Measurements from ENCODE around the gene MRPS24. TPM values are rescaled to one million over a fixed set of nuclear protein-coding genes. Genes with fewer than 3 reads are reported as not detected.

Gene MRPS24
- total RNA-seq, 2 experiments from 2014 or later, result 127 to 130 TPM

- H3K27ac Mint-ChIP-seq, result no peak overlapping the region
- peaks cover 32% of the 10 kb centered on the region for H3K4me1 Mint-ChIP-seq (ENCODE audit: low read depth)
- DNase-seq, result no peak
- intact Hi-C loops (cut with micrococcal nuclease), result no loop called here
- H3K36me3 Mint-ChIP-seq (ENCODE audit: low read depth), result peaks cover 6% of the 10 kb centered on the region
- no peaks in the 10 kb centered on the region for H3K9me3 Mint-ChIP-seq
- ATAC-seq, result no peak
- H3K4me3 Mint-ChIP-seq, result no peak overlapping the region
- CTCF ChIA-PET, result interaction anchor here (1.0 kb wide), 1 partner anchor 12 kb away, joined by 3 read pairs; no protein-coding TSS in a partner anchor
- no peak for TF ChIP-seq CTCF (IDR thresholded peaks at IDR 0.05)
- H3K27me3 Mint-ChIP-seq, result no peaks in the 10 kb centered on the region
- POLR2A ChIA-PET, result interaction anchor here (1.6 kb wide), 1 partner anchor 14 kb away, joined by 5 read pairs; no protein-coding TSS in a partner anchor
Measured at GRCh38 chr7:43895847-43896415, 26.6 kb upstream of the MRPS24 start.

GRCh38 chr7:43891069-43891955 is 22.0 kb upstream of the MRPS24 start:
- intact Hi-C loops (cut with micrococcal nuclease), result no loop called here
- no peak for ATAC-seq
- no peak for DNase-seq
- H3K4me1 Mint-ChIP-seq (ENCODE audit: low read depth), result peaks cover 40% of the 10 kb centered on the region
- no peaks in the 10 kb centered on the region for H3K27me3 Mint-ChIP-seq
- no peak overlapping the region for H3K4me3 Mint-ChIP-seq
- CTCF ChIA-PET, result interaction anchor here (0.7 kb wide), 1 partner anchor 447 kb away, joined by 3 read pairs; no protein-coding TSS in a partner anchor
- H3K9me3 Mint-ChIP-seq, result no peaks in the 10 kb centered on the region
- peaks cover 7% of the 10 kb centered on the region for H3K36me3 Mint-ChIP-seq (ENCODE audit: low read depth)
- TF ChIP-seq CTCF (IDR thresholded peaks at IDR 0.05), result no peak
- no peak overlapping the region for H3K27ac Mint-ChIP-seq
- POLR2A ChIA-PET, result interaction anchor here (0.6 to 1.2 kb wide), 2 partner anchors 13 to 241 kb away, joined by 3 read pairs; no protein-coding TSS in a partner anchor

GRCh38 chr7:43890468-43890867 is 21.2 kb upstream of the MRPS24 start:
- no peak for ATAC-seq
- DNase-seq, result no peak
- Mint-ChIP-seq H3K9me3 (no peaks in the 10 kb centered on the region), H3K36me3 (ENCODE audit: low read depth) (peaks cover 2% of the 10 kb centered on the region), H3K4me1 (ENCODE audit: low read depth) (peaks cover 40% of the 10 kb centered on the region), H3K27me3 (no peaks in the 10 kb centered on the region), H3K4me3 (no peak overlapping the region), H3K27ac (no peak overlapping the region)
- ChIA-PET CTCF (no interaction called here), POLR2A (no interaction called here)
- intact Hi-C loops (cut with micrococcal nuclease), result no loop called here
- no peak for TF ChIP-seq CTCF (IDR thresholded peaks at IDR 0.05)

- Mint-ChIP-seq H3K27ac (no peak overlapping the region), H3K36me3 (ENCODE audit: low read depth) (peaks cover 1% of the 10 kb centered on the region), H3K27me3 (no peaks in the 10 kb centered on the region), H3K4me1 (ENCODE audit: low read depth) (peaks cover 37% of the 10 kb centered on the region), H3K9me3 (no peaks in the 10 kb centered on the region), H3K4me3 (no peak overlapping the region)
- ChIA-PET CTCF (no interaction called here), POLR2A (interaction anchor here (0.7 kb wide), 2 partner anchors 20 to 54 kb away, joined by 3 to 4 read pairs; partner anchors contain the start of gene MRPS24)
- DNase-seq (peak; percentile 54), ATAC-seq (peak; percentile 86)
- TF ChIP-seq CTCF (IDR thresholded peaks at IDR 0.05), result no peak
- intact Hi-C loops (cut with micrococcal nuclease), result no loop called here
Measured at GRCh38 chr7:43888993-43889945, 20.0 kb upstream of the MRPS24 start.

Data from activated CD8-positive, alpha-beta T cell treated with anti-CD3 and anti-CD28 coated beads for 36 hours (primary cell).